Fibroblast of villous mesenchyme (primary cell): ENCODE measurements around the gene EFS. TPM values are rescaled to one million over a fixed set of nuclear protein-coding genes. Genes with fewer than 3 reads are reported as not detected.
A peak's percentile ranks its signal among the peaks of the same experiment; 100 is the strongest.

Source experiments
- DNase-seq: peaks from one replicate; pipeline ENCODE4 v3.0.0-alpha.2; 2010; ENCODE audit warnings: low read depth
- H3K4me3 ChIP-seq: 2 replicates; pipeline ENCODE4 v1.5.1; 2011; ENCODE audit warnings: low read depth, mild to moderate bottlenecking, low read length
- CTCF ChIP-seq: IDR thresholded peaks from 2 replicates; pipeline ENCODE4 v1.5.1; 2012; ENCODE audit warnings: low read depth, mild to moderate bottlenecking, low read length; ENCODE audit not compliant: insufficient read depth
- total RNA-seq: library from RNA; depleted of rRNA; stranded (reverse); fragments of >200 nt; gene quantifications from 2 replicates; pipeline ENCODE4 v1.2.3, GENCODE V29; 2012

The EFS gene
- total RNA-seq, 1 donor = 7.8 TPM

GRCh38 chr14:23382731-23383440 lies 17.9 kb upstream of the EFS start:
- no peak overlapping the region for H3K4me3 ChIP-seq
- TF ChIP-seq CTCF = no peak
- DNase-seq = no peak

- DNase-seq = no peak
- no peak for TF ChIP-seq CTCF
- H3K4me3 ChIP-seq = no peak overlapping the region
These were observed 17.3 kb upstream of the EFS start for GRCh38 chr14:23382276-23382675.

DNA sequence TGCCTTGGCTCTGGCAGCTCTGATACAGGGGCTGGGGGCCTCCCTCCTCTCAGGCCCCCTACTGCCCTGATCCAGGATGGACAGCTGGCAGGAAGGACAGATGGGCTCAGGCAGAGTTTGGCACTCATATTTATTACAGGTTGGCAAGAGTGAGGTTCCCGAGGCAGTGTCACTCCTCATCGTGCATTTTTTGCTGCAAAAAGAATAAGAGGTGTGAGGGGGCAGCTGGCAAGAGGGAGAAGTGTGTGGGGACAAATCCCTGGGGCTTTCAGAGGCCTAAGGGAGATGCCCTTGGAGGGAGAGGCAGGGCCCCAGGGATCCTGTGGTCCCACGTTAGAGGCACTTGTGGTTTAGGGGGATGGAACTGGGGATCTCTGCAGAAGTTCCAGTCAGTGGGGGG lies 16.9 kb upstream of the EFS start:
- TF ChIP-seq CTCF = no peak
- DNase-seq = no peak
- H3K4me3 ChIP-seq = no peak overlapping the region

- no peak for DNase-seq
These were observed 16.0 kb upstream of the EFS start for GRCh38 chr14:23380976-23381375.

GRCh38 chr14:23380197-23380914 lies 15.4 kb upstream of the EFS start:
- TF ChIP-seq CTCF = no peak
- H3K4me3 ChIP-seq = no peak overlapping the region
- DNase-seq = no peak

More at GRCh38 chr14:23380976-23381375, 16.0 kb upstream of the EFS start:
- no peak for TF ChIP-seq CTCF
- no peak overlapping the region for H3K4me3 ChIP-seq

DNA sequence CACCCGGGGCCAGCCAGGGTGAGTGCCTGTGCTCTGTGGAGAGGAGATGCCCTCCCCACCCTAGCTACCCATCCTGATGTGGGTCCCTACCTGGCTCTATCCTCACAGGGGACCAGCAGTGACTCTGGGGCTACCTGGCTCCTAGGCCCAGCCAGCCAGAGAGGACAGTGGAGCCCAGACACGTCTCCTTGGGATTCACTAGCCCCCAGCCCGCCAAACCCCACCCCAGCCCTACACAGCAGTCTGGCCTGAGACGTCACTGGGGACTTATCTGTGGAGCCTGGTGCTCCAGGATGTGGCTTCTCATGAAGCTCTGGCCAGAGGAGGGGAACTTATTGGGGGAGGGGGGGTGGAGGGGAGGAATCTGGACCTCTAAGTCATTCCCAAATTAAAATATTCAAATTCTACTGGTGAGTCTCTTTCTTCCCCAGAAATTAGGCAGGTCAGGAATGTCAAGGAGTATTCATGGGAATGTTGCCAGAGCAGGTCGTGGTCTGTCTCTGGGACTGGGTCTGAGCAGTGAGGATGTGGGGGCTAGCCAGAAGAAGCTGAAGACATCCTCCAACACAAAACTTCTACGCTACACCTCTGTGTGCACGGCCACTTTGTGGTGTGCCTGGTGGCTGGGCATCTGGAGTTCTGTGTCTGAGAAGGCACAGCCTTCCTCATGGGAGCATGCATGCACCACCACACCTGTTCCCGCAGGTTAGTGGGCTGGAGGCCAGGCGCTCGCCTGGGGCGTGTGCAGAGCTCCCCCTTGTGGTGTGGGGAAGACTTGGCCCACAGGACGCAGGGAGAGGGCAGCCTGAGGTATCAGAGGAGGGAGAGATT lies 14.6 kb upstream of the EFS start:
- peak; percentile 95 for TF ChIP-seq CTCF
- no peak overlapping the region for H3K4me3 ChIP-seq
- DNase-seq = peak; percentile 43
